ENCODE measurements around the gene RIF1. TPM values are rescaled to one million over a fixed set of nuclear protein-coding genes. Genes with fewer than 3 reads are reported as not detected.

The RIF1 gene
- total RNA-seq, 1 donor from 2014 or later = 30.3 TPM

GRCh38 chr2:151491496-151491895, 81.8 kb downstream of the RIF1 start:
- Histone ChIP-seq H3K4me1 (ENCODE audit: control insufficient read depth in 3 of 3, insufficient read depth in 3 of 3, low read length in 3 of 3) (peaks cover 0 to 3% (median 0%) of the 10 kb centered on the region in 3 donors), H3K27ac (ENCODE audit: low read depth, low read length) (no peak overlapping the region), H3K9ac (ENCODE audit: low read depth in 1 of 3, low read length in 3 of 3) (no peak overlapping the region), H3K27me3 (ENCODE audit: control insufficient read depth in 3 of 3, insufficient read depth in 3 of 3, low read length in 3 of 3) (no peaks in the 10 kb centered on the region), H3K4me3 (ENCODE audit: low read length in 3 of 3) (no peak overlapping the region), H3K9me3 (ENCODE audit: control insufficient read depth in 3 of 3, low read length in 3 of 3) (no peaks in the 10 kb centered on the region), H3K36me3 (ENCODE audit: control insufficient read depth in 3 of 3, insufficient read depth in 3 of 3, low read length in 3 of 3) (peaks cover 66 to 92% (median 75%) of the 10 kb centered on the region in 3 donors)

- Histone ChIP-seq H3K4me3 (ENCODE audit: low read length in 3 of 3) (no peak overlapping the region), H3K9ac (ENCODE audit: low read depth in 1 of 3, low read length in 3 of 3) (no peak overlapping the region), H3K4me1 (ENCODE audit: control insufficient read depth in 3 of 3, insufficient read depth in 3 of 3, low read length in 3 of 3) (no peaks in the 10 kb centered on the region), H3K36me3 (ENCODE audit: control insufficient read depth in 3 of 3, insufficient read depth in 3 of 3, low read length in 3 of 3) (peaks cover 43 to 81% (median 68%) of the 10 kb centered on the region in 3 donors), H3K27ac (ENCODE audit: low read depth, low read length) (no peak overlapping the region), H3K9me3 (ENCODE audit: control insufficient read depth in 3 of 3, low read length in 3 of 3) (no peaks in the 10 kb centered on the region), H3K27me3 (ENCODE audit: control insufficient read depth in 3 of 3, insufficient read depth in 3 of 3, low read length in 3 of 3) (no peaks in the 10 kb centered on the region)
These were observed 88.5 kb downstream of the RIF1 start for GRCh38 chr2:151498178-151498577.

GRCh38 chr2:151506170-151506569, 96.5 kb downstream of the RIF1 start:
- no peaks in the 10 kb centered on the region for H3K27me3 ChIP-seq (ENCODE audit: control insufficient read depth in 3 of 3, insufficient read depth in 3 of 3, low read length in 3 of 3)
- no peak overlapping the region for H3K9ac ChIP-seq (ENCODE audit: low read depth in 1 of 3, low read length in 3 of 3)
- H3K4me1 ChIP-seq (ENCODE audit: control insufficient read depth in 3 of 3, insufficient read depth in 3 of 3, low read length in 3 of 3) = no peaks in the 10 kb centered on the region
- peaks cover 76 to 98% (median 87%) of the 10 kb centered on the region in 3 donors for H3K36me3 ChIP-seq (ENCODE audit: control insufficient read depth in 3 of 3, insufficient read depth in 3 of 3, low read length in 3 of 3)
- no peak overlapping the region for H3K27ac ChIP-seq (ENCODE audit: low read depth, low read length)
- no peak overlapping the region for H3K4me3 ChIP-seq (ENCODE audit: low read length in 3 of 3)
- no peaks in the 10 kb centered on the region for H3K9me3 ChIP-seq (ENCODE audit: control insufficient read depth in 3 of 3, low read length in 3 of 3)

GRCh38 chr2:151508519-151508918, 98.8 kb downstream of the RIF1 start:
- no peak overlapping the region for H3K4me3 ChIP-seq (ENCODE audit: low read length in 3 of 3)
- H3K9me3 ChIP-seq (ENCODE audit: control insufficient read depth in 3 of 3, low read length in 3 of 3) = no peaks in the 10 kb centered on the region
- H3K4me1 ChIP-seq (ENCODE audit: control insufficient read depth in 3 of 3, insufficient read depth in 3 of 3, low read length in 3 of 3) = peaks cover 0 to 3% (median 0%) of the 10 kb centered on the region in 3 donors
- peak overlapping the region; percentile 20 for H3K27ac ChIP-seq (ENCODE audit: low read depth, low read length)
- no peaks in the 10 kb centered on the region for H3K27me3 ChIP-seq (ENCODE audit: control insufficient read depth in 3 of 3, insufficient read depth in 3 of 3, low read length in 3 of 3)
- peaks cover 87 to 97% (median 92%) of the 10 kb centered on the region in 3 donors for H3K36me3 ChIP-seq (ENCODE audit: control insufficient read depth in 3 of 3, insufficient read depth in 3 of 3, low read length in 3 of 3)
- H3K9ac ChIP-seq (ENCODE audit: low read depth in 1 of 3, low read length in 3 of 3) = no peak overlapping the region

- Histone ChIP-seq H3K9ac (ENCODE audit: low read depth in 1 of 3, low read length in 3 of 3) (no peak overlapping the region), H3K27me3 (ENCODE audit: control insufficient read depth in 3 of 3, insufficient read depth in 3 of 3, low read length in 3 of 3) (no peaks in the 10 kb centered on the region), H3K27ac (ENCODE audit: low read depth, low read length) (no peak overlapping the region), H3K36me3 (ENCODE audit: control insufficient read depth in 3 of 3, insufficient read depth in 3 of 3, low read length in 3 of 3) (peaks cover 79 to 89% (median 87%) of the 10 kb centered on the region in 3 donors), H3K9me3 (ENCODE audit: control insufficient read depth in 3 of 3, low read length in 3 of 3) (no peaks in the 10 kb centered on the region), H3K4me1 (ENCODE audit: control insufficient read depth in 3 of 3, insufficient read depth in 3 of 3, low read length in 3 of 3) (peaks cover 0 to 3% (median 0%) of the 10 kb centered on the region in 3 donors), H3K4me3 (ENCODE audit: low read length in 3 of 3) (no peak overlapping the region)
These were observed 109.1 kb downstream of the RIF1 start for GRCh38 chr2:151518802-151519201.

GRCh38 chr2:151520976-151521375, 111.3 kb downstream of the RIF1 start:
- Histone ChIP-seq H3K4me1 (ENCODE audit: control insufficient read depth in 3 of 3, insufficient read depth in 3 of 3, low read length in 3 of 3) (no peaks in the 10 kb centered on the region), H3K27me3 (ENCODE audit: control insufficient read depth in 3 of 3, insufficient read depth in 3 of 3, low read length in 3 of 3) (no peaks in the 10 kb centered on the region), H3K9ac (ENCODE audit: low read depth in 1 of 3, low read length in 3 of 3) (peak overlapping the region in 1 of 3 donors; percentile 17), H3K27ac (ENCODE audit: low read depth, low read length) (no peak overlapping the region), H3K4me3 (ENCODE audit: low read length in 3 of 3) (no peak overlapping the region), H3K9me3 (ENCODE audit: control insufficient read depth in 3 of 3, low read length in 3 of 3) (no peaks in the 10 kb centered on the region), H3K36me3 (ENCODE audit: control insufficient read depth in 3 of 3, insufficient read depth in 3 of 3, low read length in 3 of 3) (peaks cover 79 to 89% (median 87%) of the 10 kb centered on the region in 3 donors)

- no peaks in the 10 kb centered on the region for H3K9me3 ChIP-seq (ENCODE audit: control insufficient read depth in 3 of 3, low read length in 3 of 3)
- H3K4me1 ChIP-seq (ENCODE audit: control insufficient read depth in 3 of 3, insufficient read depth in 3 of 3, low read length in 3 of 3) = no peaks in the 10 kb centered on the region
- H3K27me3 ChIP-seq (ENCODE audit: control insufficient read depth in 3 of 3, insufficient read depth in 3 of 3, low read length in 3 of 3) = no peaks in the 10 kb centered on the region
- H3K36me3 ChIP-seq (ENCODE audit: control insufficient read depth in 3 of 3, insufficient read depth in 3 of 3, low read length in 3 of 3) = peaks cover 80 to 90% (median 89%) of the 10 kb centered on the region in 3 donors
- no peak overlapping the region for H3K27ac ChIP-seq (ENCODE audit: low read depth, low read length)
- no peak overlapping the region for H3K9ac ChIP-seq (ENCODE audit: low read depth in 1 of 3, low read length in 3 of 3)
- H3K4me3 ChIP-seq (ENCODE audit: low read length in 3 of 3) = no peak overlapping the region
These were observed 112.9 kb downstream of the RIF1 start for GRCh38 chr2:151522556-151522955.

GRCh38 chr2:151523850-151524249, 114.1 kb downstream of the RIF1 start:
- no peak overlapping the region for H3K4me3 ChIP-seq (ENCODE audit: low read length in 3 of 3)
- peaks cover 79 to 90% (median 89%) of the 10 kb centered on the region in 3 donors for H3K36me3 ChIP-seq (ENCODE audit: control insufficient read depth in 3 of 3, insufficient read depth in 3 of 3, low read length in 3 of 3)
- H3K27me3 ChIP-seq (ENCODE audit: control insufficient read depth in 3 of 3, insufficient read depth in 3 of 3, low read length in 3 of 3) = no peaks in the 10 kb centered on the region
- no peaks in the 10 kb centered on the region for H3K9me3 ChIP-seq (ENCODE audit: control insufficient read depth in 3 of 3, low read length in 3 of 3)
- no peak overlapping the region for H3K9ac ChIP-seq (ENCODE audit: low read depth in 1 of 3, low read length in 3 of 3)
- no peak overlapping the region for H3K27ac ChIP-seq (ENCODE audit: low read depth, low read length)
- peaks cover 0 to 2% (median 0%) of the 10 kb centered on the region in 3 donors for H3K4me1 ChIP-seq (ENCODE audit: control insufficient read depth in 3 of 3, insufficient read depth in 3 of 3, low read length in 3 of 3)

GRCh38 chr2:151525821-151526373, 116.2 kb downstream of the RIF1 start:
- no peak overlapping the region for H3K27ac ChIP-seq (ENCODE audit: low read depth, low read length)
- H3K36me3 ChIP-seq (ENCODE audit: control insufficient read depth in 3 of 3, insufficient read depth in 3 of 3, low read length in 3 of 3) = peaks cover 78 to 92% (median 89%) of the 10 kb centered on the region in 3 donors
- no peaks in the 10 kb centered on the region for H3K9me3 ChIP-seq (ENCODE audit: control insufficient read depth in 3 of 3, low read length in 3 of 3)
- no peak overlapping the region for H3K9ac ChIP-seq (ENCODE audit: low read depth in 1 of 3, low read length in 3 of 3)
- no peaks in the 10 kb centered on the region for H3K27me3 ChIP-seq (ENCODE audit: control insufficient read depth in 3 of 3, insufficient read depth in 3 of 3, low read length in 3 of 3)
- no peak overlapping the region for H3K4me3 ChIP-seq (ENCODE audit: low read length in 3 of 3)
- H3K4me1 ChIP-seq (ENCODE audit: control insufficient read depth in 3 of 3, insufficient read depth in 3 of 3, low read length in 3 of 3) = peaks cover 0 to 2% (median 0%) of the 10 kb centered on the region in 3 donors

- no peaks in the 10 kb centered on the region for H3K9me3 ChIP-seq (ENCODE audit: control insufficient read depth in 3 of 3, low read length in 3 of 3)
- no peak overlapping the region for H3K27ac ChIP-seq (ENCODE audit: low read depth, low read length)
- H3K27me3 ChIP-seq (ENCODE audit: control insufficient read depth in 3 of 3, insufficient read depth in 3 of 3, low read length in 3 of 3) = no peaks in the 10 kb centered on the region
- H3K4me3 ChIP-seq (ENCODE audit: low read length in 3 of 3) = no peak overlapping the region
- peaks cover 77 to 92% (median 90%) of the 10 kb centered on the region in 3 donors for H3K36me3 ChIP-seq (ENCODE audit: control insufficient read depth in 3 of 3, insufficient read depth in 3 of 3, low read length in 3 of 3)
- no peak overlapping the region for H3K9ac ChIP-seq (ENCODE audit: low read depth in 1 of 3, low read length in 3 of 3)
- H3K4me1 ChIP-seq (ENCODE audit: control insufficient read depth in 3 of 3, insufficient read depth in 3 of 3, low read length in 3 of 3) = peaks cover 0 to 2% (median 0%) of the 10 kb centered on the region in 3 donors
These were observed 116.9 kb downstream of the RIF1 start for GRCh38 chr2:151526572-151527090.
